Measurements from ENCODE around the gene ZFYVE28.

DNA sequence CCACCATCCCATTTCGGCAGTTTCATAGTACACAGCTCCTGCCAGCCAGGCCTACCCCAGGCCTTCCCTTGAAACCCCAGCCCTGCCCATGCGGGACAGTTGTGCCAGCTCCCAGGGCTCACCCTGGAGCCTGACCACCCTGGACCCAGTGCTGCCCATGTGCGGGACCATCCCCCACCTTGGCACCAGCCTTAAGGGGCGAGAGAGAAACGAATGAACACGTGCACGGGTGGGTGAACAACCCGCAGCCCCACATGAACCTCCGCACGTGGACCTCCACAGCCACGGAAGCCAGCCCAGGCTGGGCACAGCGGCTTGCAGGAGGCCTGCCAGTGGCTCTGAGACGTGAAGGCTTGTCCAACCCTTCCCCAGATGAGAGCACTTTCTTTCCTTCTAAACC, 80.5 kb downstream of the ZFYVE28 start:
- no peak for TF ChIP-seq POLR2A (IDR thresholded peaks at IDR 0.05)
- TF ChIP-seq, protein P1, sequence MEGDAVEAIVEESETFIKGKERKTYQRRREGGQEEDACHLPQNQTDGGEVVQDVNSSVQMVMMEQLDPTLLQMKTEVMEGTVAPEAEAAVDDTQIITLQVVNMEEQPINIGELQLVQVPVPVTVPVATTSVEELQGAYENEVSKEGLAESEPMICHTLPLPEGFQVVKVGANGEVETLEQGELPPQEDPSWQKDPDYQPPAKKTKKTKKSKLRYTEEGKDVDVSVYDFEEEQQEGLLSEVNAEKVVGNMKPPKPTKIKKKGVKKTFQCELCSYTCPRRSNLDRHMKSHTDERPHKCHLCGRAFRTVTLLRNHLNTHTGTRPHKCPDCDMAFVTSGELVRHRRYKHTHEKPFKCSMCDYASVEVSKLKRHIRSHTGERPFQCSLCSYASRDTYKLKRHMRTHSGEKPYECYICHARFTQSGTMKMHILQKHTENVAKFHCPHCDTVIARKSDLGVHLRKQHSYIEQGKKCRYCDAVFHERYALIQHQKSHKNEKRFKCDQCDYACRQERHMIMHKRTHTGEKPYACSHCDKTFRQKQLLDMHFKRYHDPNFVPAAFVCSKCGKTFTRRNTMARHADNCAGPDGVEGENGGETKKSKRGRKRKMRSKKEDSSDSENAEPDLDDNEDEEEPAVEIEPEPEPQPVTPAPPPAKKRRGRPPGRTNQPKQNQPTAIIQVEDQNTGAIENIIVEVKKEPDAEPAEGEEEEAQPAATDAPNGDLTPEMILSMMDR (IDR thresholded peaks at IDR 0.05) = no peak

Measured in stomach (tissue), 4 donors.